Measurements from ENCODE around the gene OSBPL6. TPM values are rescaled to one million over a fixed set of nuclear protein-coding genes. Genes with fewer than 3 reads are reported as not detected.

The OSBPL6 gene
- total and polyA plus RNA-seq, 4 experiments from 2014 or later: 0.14 to 0.49 (median 0.34) TPM

- no peak overlapping the region for H3K27ac ChIP-seq (ENCODE audit: low read depth, low read length)
- ChIA-PET CTCF (ENCODE audit: partially characterized antibody) (no interaction called here), POLR2A (ENCODE audit: partially characterized antibody) (interaction anchor here (1.5 to 2.8 kb wide), 3 partner anchors 23 to 70 kb away, joined by 6 to 49 read pairs (median 6); partner anchors contain the start of gene PLEKHA3)
- Mint-ChIP-seq H3K27me3 (peaks cover 2 to 3% of the 10 kb centered on the region in 2 donors), H3K36me3 (peaks cover 7 to 26% of the 10 kb centered on the region in 2 donors), H3K4me1 (peaks cover 21 to 34% (median 27%) of the 10 kb centered on the region in 4 donors), H3K27ac (peak overlapping the region in 2 of 7 donors; percentile 19 to 97), H3K9me3 (no peaks in the 10 kb centered on the region), H3K4me3 (peak overlapping the region in 7 of 8 donors; percentile 4 to 88 (median 22))
- no peaks in the 10 kb centered on the region for H3K9me3 ChIP-seq (ENCODE audit: control insufficient read depth in 1 of 2, low read length in 2 of 2)
- H3K36me3 ChIP-seq (ENCODE audit: insufficient read depth, low read length): peaks cover 4% of the 10 kb centered on the region
- no peaks in the 10 kb centered on the region for H3K27me3 ChIP-seq (ENCODE audit: insufficient read depth, low read length)
- H3K4me1 ChIP-seq (ENCODE audit: insufficient read depth, low read length): peaks cover 32% of the 10 kb centered on the region
- H3K4me3 ChIP-seq (ENCODE audit: low read length in 2 of 2): no peak overlapping the region
- intact Hi-C loops (cut with micrococcal nuclease): no loop called here
- DNase-seq: no peak
Observed at GRCh38 chr2:178452334-178452733, 258.0 kb downstream of the OSBPL6 start.

Other genes starting within 250 kb of the OSBPL6 start
- gene PDE11A, start 121.7 kb upstream of the OSBPL6 start, total RNA-seq: not detected
- not detected for gene PDE11A, start 121.7 kb upstream of the OSBPL6 start, polyA plus RNA-seq
- 10 to 100 TPM; 23.3 to 28.0 TPM for gene RBM45, start 82.1 kb upstream of the OSBPL6 start, total RNA-seq
- 10 to 100 TPM; 11.9 to 13.0 TPM for gene RBM45, start 82.1 kb upstream of the OSBPL6 start, polyA plus RNA-seq